HG02840 (cell line): ENCODE data around the gene XIRP2.
"Not testable (repeated sequence)": the region's sequence is repeated elsewhere in the genome, so short reads cannot be mapped to it uniquely, and the experiment has no call there.

Experiments used
- ATAC-seq: cut with Tn5 transposase; IDR thresholded peaks from one replicate; pipeline ENCODE4 v1.9.1; 2021; ENCODE audit warnings: mild to moderate bottlenecking, moderate library complexity, moderate number of reproducible peaks; ENCODE audit not compliant: unreplicated experiment, low FRiP score

The XIRP2 gene

DNA sequence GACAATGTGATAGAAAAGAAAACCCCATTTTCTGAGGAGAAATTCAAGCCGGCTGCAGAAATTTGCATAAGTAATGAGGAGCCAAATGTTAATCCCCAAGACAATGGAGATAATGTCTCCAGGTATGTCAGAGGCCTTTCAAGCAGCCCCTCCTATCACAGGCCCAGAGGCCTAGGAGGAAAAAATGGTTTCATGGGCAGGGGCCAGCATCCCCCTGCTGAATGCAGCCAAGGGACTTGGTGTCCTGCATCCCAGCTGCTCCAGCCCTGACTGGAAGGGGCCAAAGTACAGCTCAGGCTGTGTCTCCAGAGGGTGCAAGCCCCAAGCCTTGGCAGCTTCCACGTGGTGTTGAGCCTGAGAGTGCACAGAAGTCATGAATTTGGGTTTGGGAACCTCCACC lies 380.0 kb downstream of the XIRP2 start:
- ATAC-seq, result not testable (repeated sequence)

- ATAC-seq, result no peak
Measured at GRCh38 chr2:167271932-167272331, 383.7 kb downstream of the XIRP2 start.

DNA sequence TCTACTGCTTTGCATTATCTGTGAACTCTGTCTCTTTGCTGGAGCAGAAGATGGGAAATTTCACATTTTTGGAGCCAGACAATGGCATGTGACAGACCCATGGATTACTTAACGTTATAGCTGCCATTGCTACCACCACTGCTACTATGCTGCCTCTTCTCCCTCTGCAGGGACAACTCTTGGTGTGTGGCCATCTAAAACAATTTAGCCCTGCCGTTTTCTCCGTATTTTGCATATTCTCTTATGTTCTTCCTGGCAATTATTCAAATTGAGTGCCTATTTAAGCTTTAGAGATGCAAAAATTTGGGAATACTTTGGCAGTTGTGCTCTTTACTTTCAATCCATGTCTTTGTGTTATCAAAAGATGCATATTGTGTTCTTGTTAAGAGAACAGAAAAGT lies 386.8 kb downstream of the XIRP2 start:
- no peak for ATAC-seq

DNA sequence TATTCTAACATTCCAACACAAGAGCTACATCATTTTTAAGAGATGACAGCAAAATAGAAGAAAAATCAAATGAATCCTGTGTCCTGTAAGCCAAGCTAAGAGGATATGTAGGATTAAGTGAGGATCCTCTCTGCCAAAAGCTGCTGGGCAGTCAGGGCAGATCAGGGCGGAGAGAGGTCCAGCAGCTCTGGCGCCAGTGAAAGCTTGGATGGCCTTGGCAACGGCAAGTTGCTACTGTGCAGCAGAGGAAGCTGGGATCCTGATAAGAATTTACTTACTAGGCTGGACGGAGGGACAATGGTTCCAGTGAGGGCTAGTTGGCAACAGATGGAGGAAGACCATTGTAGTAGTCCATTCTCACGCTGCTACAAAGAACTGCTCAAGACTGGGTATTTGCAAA lies 391.5 kb downstream of the XIRP2 start:
- no peak for ATAC-seq

- ATAC-seq, result no peak
Measured at GRCh38 chr2:167287212-167287611, 398.9 kb downstream of the XIRP2 start.

DNA sequence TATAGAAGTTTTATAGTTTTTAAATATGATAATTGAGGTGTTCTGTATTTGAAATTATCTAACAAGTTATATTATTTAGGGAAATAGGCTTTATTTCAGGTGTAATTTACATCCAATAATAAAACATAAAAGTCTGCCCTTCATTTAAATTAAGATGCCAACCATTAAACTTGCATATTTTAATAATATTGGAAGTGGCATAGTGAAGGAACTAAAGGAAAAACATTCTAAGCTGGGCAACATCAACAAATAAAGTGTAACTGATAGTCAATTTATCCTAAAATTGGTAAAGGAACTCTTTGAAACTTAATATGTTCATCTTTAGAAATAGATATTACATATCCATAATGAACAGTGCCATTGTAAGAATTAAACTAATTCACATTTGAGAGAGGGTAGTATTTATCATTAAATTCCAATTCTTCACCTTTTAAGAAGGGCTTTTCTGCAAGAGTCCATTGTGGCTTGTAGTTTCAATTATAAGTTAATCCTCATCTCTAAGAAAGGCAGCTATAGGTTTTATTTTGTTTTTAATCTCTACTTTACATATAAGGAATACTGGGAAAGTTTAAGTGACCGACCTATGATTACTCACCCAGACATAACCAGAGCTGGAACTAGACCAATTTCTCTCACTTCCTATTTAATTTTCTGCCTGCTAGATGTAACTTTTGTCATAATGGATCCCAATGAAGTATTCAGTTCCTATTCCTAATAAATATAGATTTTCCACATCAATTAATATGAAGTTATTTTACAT lies 401.6 kb downstream of the XIRP2 start:
- no peak for ATAC-seq

- ATAC-seq, result peak; percentile 99
Measured at GRCh38 chr2:167292430-167293171, 404.3 kb downstream of the XIRP2 start, which contains the start of gene B3GALT1. Gene B3GALT1, plus strand, starts transcription at chr2:167293001.

GRCh38 chr2:167293172-167293781 lies 405.0 kb downstream of the XIRP2 start:
- peak; percentile 3 for ATAC-seq

- ATAC-seq, result no peak
Measured at GRCh38 chr2:167293943-167294775, 405.9 kb downstream of the XIRP2 start.

DNA sequence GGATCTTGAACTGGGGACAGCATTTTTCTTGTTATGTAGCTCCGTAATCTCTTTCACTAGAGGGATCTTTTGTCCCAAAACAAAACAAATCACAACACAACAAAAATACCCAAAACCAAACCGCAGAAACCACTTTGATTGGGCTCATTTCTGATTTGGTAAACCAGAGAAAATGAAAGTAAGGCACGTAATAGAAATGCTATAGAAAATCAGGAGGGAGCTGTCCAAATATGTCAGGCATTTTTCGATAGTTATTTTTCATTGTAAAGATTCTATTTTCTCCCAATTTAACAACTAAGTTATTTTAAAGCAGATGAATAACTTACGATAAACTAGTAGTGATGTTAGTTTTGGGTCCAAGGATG lies 406.5 kb downstream of the XIRP2 start:
- ATAC-seq, result no peak

DNA sequence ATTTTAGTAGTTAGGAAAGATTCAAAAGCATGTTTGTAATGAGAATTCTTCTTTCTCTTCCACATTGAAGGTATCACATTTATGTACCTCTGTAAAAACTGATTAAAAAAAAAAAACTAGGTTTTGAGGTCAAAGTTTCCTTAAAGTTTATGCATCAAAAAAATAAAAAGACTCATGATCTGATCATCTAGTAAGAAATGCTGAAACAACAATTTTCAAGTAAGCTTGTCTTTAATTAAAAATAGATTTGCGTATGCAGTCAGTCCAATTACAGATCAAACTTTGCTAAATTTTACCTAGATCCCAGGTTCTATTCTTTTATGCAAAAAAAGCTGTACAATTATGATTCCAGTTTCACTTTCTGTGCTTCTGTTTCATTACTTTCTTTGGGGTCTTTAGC lies 409.0 kb downstream of the XIRP2 start:
- no peak for ATAC-seq

- ATAC-seq, result no peak
Measured at GRCh38 chr2:167298017-167298416, 409.7 kb downstream of the XIRP2 start.
